Panc1 (cell line): ENCODE data around the gene WDR7. TPM values are rescaled to one million over a fixed set of nuclear protein-coding genes. Genes with fewer than 3 reads are reported as not detected.

Source experiments
- ATAC-seq: fragments of 200-7000 bp; cut with Tn5 transposase; 2 replicates; pipeline ENCODE4 v1.9.1; 2020; ENCODE audit warnings: mild to moderate bottlenecking, moderate library complexity
- BruUV-seq: library from RNA; stranded (reverse); fragments of 400-500 nt; replicated peaks from 2 replicates; lab custom pipeline; 2021; lab: Mats Ljungman, UMichigan
- CTCF ChIA-PET: fragments of 300-600 bp; sonication (Branson Sonifier 250); formaldehyde crosslinking; loops from one replicate; lab custom pipeline; 2022; ENCODE audit warnings: antibody characterized with exemption; lab: Charles Lee
- POLR2A ChIA-PET: fragments of 300-600 bp; sonication (Branson Sonifier 250); formaldehyde crosslinking; loops from one replicate; lab custom pipeline; 2022; ENCODE audit warnings: antibody characterized with exemption; lab: Charles Lee
- DNase-seq: peaks from one replicate; pipeline ENCODE4 v3.0.0-alpha.2; 2010; ENCODE audit warnings: low read depth, low spot score
- H3K27ac ChIP-seq: 2 replicates; pipeline ENCODE4 v1.5.1; 2011; ENCODE audit warnings: mild to moderate bottlenecking, low read length, inconsistent platforms
- H3K27me3 ChIP-seq: fragments of 200-500 bp; sonication (Bioruptor generic); 2 replicates; pipeline ENCODE4 v1.6.0; 2014; ENCODE audit warnings: low read length, inconsistent platforms; ENCODE audit not compliant: control insufficient read depth, insufficient read depth
- H3K36me3 ChIP-seq: fragments of 200-500 bp; sonication (Bioruptor generic); 2 replicates; pipeline ENCODE4 v1.5.1; 2014; ENCODE audit warnings: inconsistent platforms, mild to moderate bottlenecking, low read length, moderate library complexity; ENCODE audit not compliant: control insufficient read depth, insufficient read depth
- H3K4me1 ChIP-seq: 2 replicates; pipeline ENCODE4 v1.5.1; 2011; ENCODE audit warnings: inconsistent platforms, mild to moderate bottlenecking, low read length, moderate library complexity; ENCODE audit not compliant: control insufficient read depth, insufficient read depth
- H3K4me3 ChIP-seq, 2 experiments: 2 replicates each; pipeline ENCODE4 v1.5.1; 2011 to 2012; ENCODE audit warnings: low read depth in 2 of 2, low read length in 2 of 2, mild to moderate bottlenecking in 2 of 2, inconsistent platforms in 1 of 2, moderate library complexity in 1 of 2
- H3K9me3 ChIP-seq: fragments of 200-500 bp; sonication (Bioruptor generic); 2 replicates; pipeline ENCODE4 v1.5.1; 2014; ENCODE audit warnings: low read depth, mild to moderate bottlenecking, inconsistent platforms, low read length, moderate library complexity; ENCODE audit not compliant: control insufficient read depth, insufficient read depth
- POLR2AphosphoS5 ChIP-seq: IDR thresholded peaks from 2 replicates; pipeline ENCODE4 v1.6.1; 2012; ENCODE audit warnings: mild to moderate bottlenecking, low read depth, low read length, moderate library complexity
- SIN3A ChIP-seq: IDR thresholded peaks from 2 replicates; pipeline ENCODE4 v1.6.1; 2012; ENCODE audit warnings: low read depth, mild to moderate bottlenecking, low read length, moderate library complexity, borderline replicate concordance; ENCODE audit not compliant: insufficient read depth
- TCF7L2 ChIP-seq: IDR thresholded peaks from 2 replicates; pipeline ENCODE4 v1.6.1; 2011; ENCODE audit warnings: mild to moderate bottlenecking, low read depth, low read length, inconsistent platforms
- in situ Hi-C: cut with HindIII; loops from 2 replicates; pipeline ENCODE4 v1.10.0; 2016; ENCODE audit warnings: low sequenced_read_pairs, low pct_unique_long_range_greater_than_20kb
- intact Hi-C: fragments of 100-400 bp; cut with micrococcal nuclease; formaldehyde crosslinking; loops from one replicate; pipeline ENCODE4 v1.10.0; 2022; ENCODE audit not compliant: unreplicated experiment
- total RNA-seq: library from RNA; stranded (reverse); gene quantifications from one replicate; pipeline ENCODE4 v1.2.1, GENCODE V29; 2021; ENCODE audit not compliant: unreplicated experiment
- TF ChIP-seq, protein P1 (sequence below), 2 experiments: IDR thresholded peaks; 2 replicates each; pipeline ENCODE4 v1.6.1; 2011 to 2012; ENCODE audit warnings: low read depth in 2 of 2, control low read depth in 1 of 2, low read length in 1 of 2, mild to moderate bottlenecking in 1 of 2, moderate library complexity in 1 of 2; ENCODE audit not compliant: insufficient read depth in 1 of 2
- TF ChIP-seq, protein P2 (sequence below): fragments of 450-650 bp; IDR thresholded peaks from 2 replicates; pipeline ENCODE4 v1.5.1; 2017; ENCODE audit warnings: mild to moderate bottlenecking

WDR7 gene
- total RNA-seq, 1 experiment from 2014 or later: 12.3 TPM

DNA sequence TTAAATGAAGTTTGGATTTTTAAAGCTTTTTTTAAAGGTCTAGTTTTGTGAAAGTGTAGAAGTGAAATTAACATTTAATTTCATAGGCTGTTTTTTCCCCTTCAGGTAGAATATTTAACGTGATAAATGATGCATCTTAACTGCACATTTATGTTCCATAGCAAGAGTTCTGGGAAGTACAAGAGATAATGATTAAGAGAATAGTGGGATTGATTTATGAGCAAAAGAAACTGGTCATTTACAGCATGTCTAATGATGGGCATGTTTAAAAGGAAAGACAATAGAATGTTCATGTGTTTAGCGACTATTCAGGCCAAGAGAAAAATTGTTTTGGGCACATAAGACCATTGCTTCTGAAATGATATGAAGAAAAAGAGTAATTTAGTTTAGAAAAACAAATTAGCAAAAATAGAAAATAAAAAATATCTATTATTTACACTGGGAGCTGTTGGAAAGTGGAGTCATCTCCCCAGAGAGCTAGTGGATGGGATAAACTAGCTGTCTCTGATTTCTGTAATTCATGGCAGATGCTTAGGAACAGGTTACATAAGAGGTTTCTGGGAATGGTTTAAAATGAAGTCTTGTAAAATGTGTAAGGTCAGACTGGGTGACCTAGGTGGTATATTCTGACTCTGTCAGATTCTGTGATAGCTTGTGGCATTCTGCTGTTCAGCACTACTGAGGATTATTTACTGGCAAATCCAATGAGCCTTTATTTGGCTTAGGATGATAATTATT is 60.7 kb downstream of the WDR7 start:
- POLR2A ChIA-PET: no interaction called here
- CTCF ChIA-PET: no interaction called here

DNA sequence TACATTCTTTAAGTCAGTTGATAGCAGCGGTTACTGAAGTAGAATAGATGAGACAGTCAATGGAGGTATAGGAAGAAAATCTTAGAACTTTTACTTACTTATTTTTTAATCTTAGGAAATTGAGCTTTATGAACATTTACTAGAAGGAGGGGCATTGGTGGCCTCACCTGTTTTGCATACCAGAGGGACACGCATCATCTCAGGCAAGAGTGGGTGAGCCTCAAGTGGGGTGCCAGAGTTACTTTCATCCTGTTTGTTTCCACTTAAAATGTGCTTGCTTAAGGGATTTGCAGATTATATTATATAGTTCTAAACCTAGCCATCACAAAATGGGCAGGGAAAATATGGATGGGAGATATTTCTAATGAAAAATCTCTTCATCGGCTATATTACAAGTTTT is 61.6 kb downstream of the WDR7 start:
- Histone ChIP-seq H3K27me3 (no peaks in the 10 kb centered on the region), H3K4me1 (no peaks in the 10 kb centered on the region), H3K36me3 (no peaks in the 10 kb centered on the region), H3K4me3 (no peak overlapping the region), H3K9me3 (no peaks in the 10 kb centered on the region), H3K27ac (no peak overlapping the region)
- in situ Hi-C loops: no loop called here
- BruUV-seq: no TSS peak
- ATAC-seq: no peak
- ChIA-PET CTCF (no interaction called here), POLR2A (no interaction called here)
- DNase-seq: no peak
- intact Hi-C loops: no loop called here
- TF ChIP-seq POLR2AphosphoS5: no peak
- TF ChIP-seq, protein P1, sequence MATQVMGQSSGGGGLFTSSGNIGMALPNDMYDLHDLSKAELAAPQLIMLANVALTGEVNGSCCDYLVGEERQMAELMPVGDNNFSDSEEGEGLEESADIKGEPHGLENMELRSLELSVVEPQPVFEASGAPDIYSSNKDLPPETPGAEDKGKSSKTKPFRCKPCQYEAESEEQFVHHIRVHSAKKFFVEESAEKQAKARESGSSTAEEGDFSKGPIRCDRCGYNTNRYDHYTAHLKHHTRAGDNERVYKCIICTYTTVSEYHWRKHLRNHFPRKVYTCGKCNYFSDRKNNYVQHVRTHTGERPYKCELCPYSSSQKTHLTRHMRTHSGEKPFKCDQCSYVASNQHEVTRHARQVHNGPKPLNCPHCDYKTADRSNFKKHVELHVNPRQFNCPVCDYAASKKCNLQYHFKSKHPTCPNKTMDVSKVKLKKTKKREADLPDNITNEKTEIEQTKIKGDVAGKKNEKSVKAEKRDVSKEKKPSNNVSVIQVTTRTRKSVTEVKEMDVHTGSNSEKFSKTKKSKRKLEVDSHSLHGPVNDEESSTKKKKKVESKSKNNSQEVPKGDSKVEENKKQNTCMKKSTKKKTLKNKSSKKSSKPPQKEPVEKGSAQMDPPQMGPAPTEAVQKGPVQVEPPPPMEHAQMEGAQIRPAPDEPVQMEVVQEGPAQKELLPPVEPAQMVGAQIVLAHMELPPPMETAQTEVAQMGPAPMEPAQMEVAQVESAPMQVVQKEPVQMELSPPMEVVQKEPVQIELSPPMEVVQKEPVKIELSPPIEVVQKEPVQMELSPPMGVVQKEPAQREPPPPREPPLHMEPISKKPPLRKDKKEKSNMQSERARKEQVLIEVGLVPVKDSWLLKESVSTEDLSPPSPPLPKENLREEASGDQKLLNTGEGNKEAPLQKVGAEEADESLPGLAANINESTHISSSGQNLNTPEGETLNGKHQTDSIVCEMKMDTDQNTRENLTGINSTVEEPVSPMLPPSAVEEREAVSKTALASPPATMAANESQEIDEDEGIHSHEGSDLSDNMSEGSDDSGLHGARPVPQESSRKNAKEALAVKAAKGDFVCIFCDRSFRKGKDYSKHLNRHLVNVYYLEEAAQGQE (IDR thresholded peaks at IDR 0.05; ENCODE audit: insufficient read depth in 1 of 2, low read depth in 2 of 2, low read length in 1 of 2): no peak
- TF ChIP-seq, protein P2, sequence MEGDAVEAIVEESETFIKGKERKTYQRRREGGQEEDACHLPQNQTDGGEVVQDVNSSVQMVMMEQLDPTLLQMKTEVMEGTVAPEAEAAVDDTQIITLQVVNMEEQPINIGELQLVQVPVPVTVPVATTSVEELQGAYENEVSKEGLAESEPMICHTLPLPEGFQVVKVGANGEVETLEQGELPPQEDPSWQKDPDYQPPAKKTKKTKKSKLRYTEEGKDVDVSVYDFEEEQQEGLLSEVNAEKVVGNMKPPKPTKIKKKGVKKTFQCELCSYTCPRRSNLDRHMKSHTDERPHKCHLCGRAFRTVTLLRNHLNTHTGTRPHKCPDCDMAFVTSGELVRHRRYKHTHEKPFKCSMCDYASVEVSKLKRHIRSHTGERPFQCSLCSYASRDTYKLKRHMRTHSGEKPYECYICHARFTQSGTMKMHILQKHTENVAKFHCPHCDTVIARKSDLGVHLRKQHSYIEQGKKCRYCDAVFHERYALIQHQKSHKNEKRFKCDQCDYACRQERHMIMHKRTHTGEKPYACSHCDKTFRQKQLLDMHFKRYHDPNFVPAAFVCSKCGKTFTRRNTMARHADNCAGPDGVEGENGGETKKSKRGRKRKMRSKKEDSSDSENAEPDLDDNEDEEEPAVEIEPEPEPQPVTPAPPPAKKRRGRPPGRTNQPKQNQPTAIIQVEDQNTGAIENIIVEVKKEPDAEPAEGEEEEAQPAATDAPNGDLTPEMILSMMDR: no peak
- TF ChIP-seq SIN3A: no peak
- TF ChIP-seq TCF7L2: no peak

More for the DNA sequence above, 60.7 kb downstream of the WDR7 start:
- no peak overlapping the region for H3K4me3 ChIP-seq
- no peaks in the 10 kb centered on the region for H3K36me3 ChIP-seq
- in situ Hi-C loops (no loop called here), intact Hi-C loops (no loop called here)
- BruUV-seq: no TSS peak
- no peaks in the 10 kb centered on the region for H3K4me1 ChIP-seq
- H3K27me3 ChIP-seq: no peaks in the 10 kb centered on the region
- ATAC-seq (no peak), DNase-seq (no peak)
- no peaks in the 10 kb centered on the region for H3K9me3 ChIP-seq
- no peak overlapping the region for H3K27ac ChIP-seq
- TF ChIP-seq POLR2AphosphoS5 (no peak), SIN3A (no peak)

DNA sequence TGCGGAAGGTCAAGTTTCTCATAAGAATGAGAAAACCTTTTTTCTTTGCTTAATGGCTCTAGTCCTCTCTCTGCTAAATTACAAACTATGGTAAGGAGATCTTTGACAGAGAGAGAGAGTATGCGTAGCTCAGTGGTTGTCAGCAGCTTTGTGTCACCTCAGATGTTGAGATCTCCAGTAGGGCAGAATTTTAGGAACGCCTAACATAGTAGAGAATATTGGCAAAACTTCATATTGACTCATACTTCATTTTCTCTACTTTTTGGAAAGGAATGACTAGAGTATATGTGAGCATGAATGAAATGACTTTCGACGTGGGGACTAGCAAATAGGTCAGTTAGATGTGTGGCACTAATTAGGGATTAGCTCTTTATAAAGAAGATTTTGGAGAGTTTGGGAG is 64.0 kb downstream of the WDR7 start:
- no peaks in the 10 kb centered on the region for H3K9me3 ChIP-seq
- intact Hi-C loops (no loop called here), in situ Hi-C loops (no loop called here)
- no peak for TF ChIP-seq POLR2AphosphoS5
- TF ChIP-seq, protein P2: no peak
- ChIA-PET CTCF (no interaction called here), POLR2A (no interaction called here)
- no peaks in the 10 kb centered on the region for H3K4me1 ChIP-seq
- no peak overlapping the region for H3K4me3 ChIP-seq
- ATAC-seq: no peak
- no peaks in the 10 kb centered on the region for H3K27me3 ChIP-seq
- BruUV-seq: no TSS peak
- no peak for DNase-seq
- H3K27ac ChIP-seq: no peak overlapping the region
- H3K36me3 ChIP-seq: no peaks in the 10 kb centered on the region
